ENCODE measurements around the gene MMP3.

GRCh38 chr11:102874852-102875251 lies 31.4 kb upstream of the MMP3 start, which contains the start of gene MMP12:
- TF ChIP-seq CTCF (IDR thresholded peaks at IDR 0.05): no peak
- no peak for TF ChIP-seq POLR2A (IDR thresholded peaks at IDR 0.05)
